BE2C (cell line): ENCODE data around the gene PHOX2A.
A peak's percentile ranks its signal among the peaks of the same experiment; 100 is the strongest.

Experiments used
- DNase-seq: peaks from one replicate; pipeline ENCODE4 v3.0.0-alpha.2; 2020
- H3K27me3 ChIP-seq: fragments of 250-450 bp; sonication (Bioruptor Pico); 2 replicates; pipeline ENCODE4 v1.5.1; 2020; ENCODE audit warnings: mild to moderate bottlenecking
- H3K36me3 ChIP-seq: fragments of 250-450 bp; sonication (Bioruptor Pico); 2 replicates; pipeline ENCODE4 v1.5.1; 2020; ENCODE audit warnings: mild to moderate bottlenecking
- H3K4me1 ChIP-seq: fragments of 250-450 bp; sonication (Bioruptor Pico); 2 replicates; pipeline ENCODE4 v1.5.1; 2020
- H3K4me3 ChIP-seq: 2 replicates; pipeline ENCODE4 v1.5.1; 2011; ENCODE audit warnings: low read depth, low read length
- H3K9me3 ChIP-seq: fragments of 250-450 bp; sonication (Bioruptor Pico); 2 replicates; pipeline ENCODE4 v1.5.1; 2020
- TF ChIP-seq, protein P1 (sequence below): IDR thresholded peaks from 2 replicates; pipeline ENCODE4 v1.5.1; 2012; ENCODE audit warnings: mild to moderate bottlenecking, low read depth, low read length

The PHOX2A gene

DNA sequence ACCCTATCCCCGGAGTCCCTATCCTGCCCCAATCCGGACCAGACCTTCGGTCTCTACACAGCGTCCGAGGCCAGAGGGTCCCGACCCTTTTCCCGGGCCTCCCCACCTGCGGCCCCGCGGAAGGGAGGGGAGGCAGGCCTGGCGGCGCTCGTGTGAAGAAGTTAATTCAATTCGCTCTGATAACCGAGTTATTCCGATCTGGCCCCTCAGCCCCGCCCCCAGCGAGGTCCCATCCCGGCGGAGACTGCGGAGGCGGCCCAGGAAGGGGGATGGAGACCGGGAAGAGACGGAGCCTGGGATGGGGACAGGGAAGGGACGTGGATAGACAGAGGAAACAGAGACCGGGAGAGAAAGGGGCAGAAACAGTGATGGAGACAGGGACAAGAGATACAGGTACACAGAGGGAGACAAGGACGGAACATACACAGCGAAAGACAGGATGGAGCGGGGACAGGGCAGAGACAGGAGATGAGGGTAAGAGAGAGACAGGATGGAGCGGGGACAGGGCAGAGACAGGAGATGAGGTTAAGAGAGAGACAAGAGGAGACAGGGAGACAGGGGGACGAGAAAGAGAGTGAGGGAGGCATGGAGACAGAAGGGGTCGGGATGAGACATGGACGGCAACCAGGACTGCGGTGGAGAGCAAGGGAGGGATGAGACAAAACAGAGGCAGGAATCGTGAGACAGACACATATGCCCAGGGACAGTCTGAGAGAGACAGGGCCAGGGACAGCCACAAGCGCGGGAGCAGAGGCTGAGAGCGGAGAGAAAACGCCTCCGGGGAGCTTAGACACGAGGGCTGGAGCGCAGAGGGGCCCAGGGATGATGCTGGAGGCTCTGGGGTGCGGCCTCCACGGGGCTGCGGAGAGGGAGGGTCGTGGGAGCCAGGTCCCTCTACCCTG, 636 bp upstream of the PHOX2A start:
- TF ChIP-seq, protein P1, sequence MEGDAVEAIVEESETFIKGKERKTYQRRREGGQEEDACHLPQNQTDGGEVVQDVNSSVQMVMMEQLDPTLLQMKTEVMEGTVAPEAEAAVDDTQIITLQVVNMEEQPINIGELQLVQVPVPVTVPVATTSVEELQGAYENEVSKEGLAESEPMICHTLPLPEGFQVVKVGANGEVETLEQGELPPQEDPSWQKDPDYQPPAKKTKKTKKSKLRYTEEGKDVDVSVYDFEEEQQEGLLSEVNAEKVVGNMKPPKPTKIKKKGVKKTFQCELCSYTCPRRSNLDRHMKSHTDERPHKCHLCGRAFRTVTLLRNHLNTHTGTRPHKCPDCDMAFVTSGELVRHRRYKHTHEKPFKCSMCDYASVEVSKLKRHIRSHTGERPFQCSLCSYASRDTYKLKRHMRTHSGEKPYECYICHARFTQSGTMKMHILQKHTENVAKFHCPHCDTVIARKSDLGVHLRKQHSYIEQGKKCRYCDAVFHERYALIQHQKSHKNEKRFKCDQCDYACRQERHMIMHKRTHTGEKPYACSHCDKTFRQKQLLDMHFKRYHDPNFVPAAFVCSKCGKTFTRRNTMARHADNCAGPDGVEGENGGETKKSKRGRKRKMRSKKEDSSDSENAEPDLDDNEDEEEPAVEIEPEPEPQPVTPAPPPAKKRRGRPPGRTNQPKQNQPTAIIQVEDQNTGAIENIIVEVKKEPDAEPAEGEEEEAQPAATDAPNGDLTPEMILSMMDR, result no peak
- Histone ChIP-seq H3K36me3 (peaks cover 40% of the 10 kb centered on the region), H3K27me3 (no peaks in the 10 kb centered on the region), H3K4me3 (peak overlapping the region; percentile 100), H3K4me1 (peaks cover 4% of the 10 kb centered on the region), H3K9me3 (no peaks in the 10 kb centered on the region)
- DNase-seq, result peak; percentile 97

DNA sequence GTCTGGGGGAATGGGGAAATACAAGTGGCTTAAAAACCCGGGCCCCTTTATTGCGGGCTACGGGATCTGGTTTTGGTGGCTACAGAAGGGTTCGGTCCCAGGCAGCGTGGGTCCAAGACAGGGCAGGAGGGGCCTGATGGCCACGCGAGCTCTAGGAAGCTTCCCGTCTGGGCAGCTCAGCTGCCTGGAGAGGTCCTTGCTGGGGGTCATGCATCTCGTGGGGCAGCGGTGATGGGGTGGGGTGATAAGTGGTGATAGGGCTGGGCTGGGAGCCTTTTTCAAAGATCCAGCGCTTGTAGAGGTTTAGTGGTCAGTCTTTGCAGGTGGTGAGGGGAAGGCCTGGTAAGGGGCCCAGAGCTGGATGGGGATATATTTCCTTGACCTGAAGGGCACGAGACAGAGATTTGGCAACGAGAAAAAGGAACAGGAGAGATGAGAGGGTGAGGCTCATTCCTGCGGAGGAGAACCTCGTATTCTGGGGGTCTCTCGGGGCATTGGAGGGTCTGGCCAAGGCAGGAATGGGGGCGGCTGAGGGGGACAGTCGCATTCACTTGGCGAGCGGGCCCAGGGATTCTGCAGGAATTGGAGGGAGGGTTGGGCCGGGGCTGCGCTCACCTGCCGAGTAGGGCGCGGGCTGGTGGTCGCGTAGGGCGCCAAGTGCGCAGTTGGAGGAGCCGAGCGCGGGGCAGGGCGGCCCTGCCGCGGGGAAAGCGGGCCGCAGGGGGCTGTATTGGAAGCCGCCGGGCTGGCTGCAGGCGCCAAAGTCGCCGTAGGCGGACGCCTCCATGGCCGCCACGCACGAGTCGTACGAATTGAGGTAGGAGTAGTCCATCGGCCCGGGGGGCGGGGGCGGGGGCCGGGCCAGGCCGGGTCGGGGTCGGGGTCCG, 560 bp downstream of the PHOX2A start:
- peak; percentile 27 for DNase-seq
- Histone ChIP-seq H3K36me3 (peaks cover 52% of the 10 kb centered on the region), H3K9me3 (no peaks in the 10 kb centered on the region), H3K27me3 (no peaks in the 10 kb centered on the region), H3K4me3 (peak overlapping the region; percentile 100), H3K4me1 (peaks cover 6% of the 10 kb centered on the region)
- TF ChIP-seq, protein P1, result no peak

DNA sequence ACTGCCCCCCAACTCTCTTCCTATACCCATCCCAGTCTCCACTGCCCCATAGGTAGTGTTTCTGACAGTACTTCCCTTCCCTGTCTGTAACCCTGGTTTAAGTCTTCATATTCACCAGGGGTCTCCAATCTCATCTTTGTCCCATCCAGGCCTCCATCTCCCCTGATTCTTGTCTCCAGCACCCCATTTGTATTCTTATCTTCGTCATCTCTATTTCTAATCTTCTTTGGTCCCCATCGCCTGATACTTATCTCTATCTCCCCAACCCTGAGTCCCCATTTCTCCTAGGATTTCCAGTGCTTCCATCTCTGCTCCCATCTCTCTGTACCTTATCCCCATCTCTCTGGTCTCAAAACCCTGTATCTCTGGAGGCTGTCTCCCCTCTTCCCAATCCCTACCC, 1.8 kb downstream of the PHOX2A start:
- Histone ChIP-seq H3K9me3 (no peaks in the 10 kb centered on the region), H3K27me3 (no peaks in the 10 kb centered on the region), H3K4me1 (peaks cover 15% of the 10 kb centered on the region)

DNA sequence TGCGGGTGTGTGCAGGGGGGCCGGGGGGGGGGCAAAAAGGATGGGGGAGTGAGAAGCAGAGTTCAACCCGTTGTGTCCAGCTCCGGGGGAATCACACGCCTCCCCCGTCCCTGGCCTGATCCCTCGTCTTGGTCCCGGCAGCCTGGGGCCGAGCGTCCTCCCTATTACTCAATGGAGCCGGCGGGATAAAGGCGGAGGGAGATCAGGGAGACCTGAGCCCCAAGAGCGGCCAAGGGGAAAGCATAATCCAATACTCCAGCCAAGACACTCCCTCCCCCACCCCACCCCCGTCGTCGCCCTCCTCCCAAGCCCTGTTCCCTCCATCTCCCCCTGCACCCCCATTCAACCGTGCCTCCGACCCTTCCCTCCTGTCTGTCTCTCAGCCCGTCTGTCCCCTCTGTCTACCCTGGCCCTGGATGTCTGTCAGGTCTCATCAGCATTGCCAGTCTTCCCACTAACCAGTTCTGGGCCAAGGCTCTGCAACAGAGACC, 2.6 kb downstream of the PHOX2A start:
- TF ChIP-seq, protein P1, result no peak
- H3K27me3 ChIP-seq, result no peaks in the 10 kb centered on the region
- peak overlapping the region; percentile 100 for H3K4me3 ChIP-seq
- H3K36me3 ChIP-seq, result peaks cover 70% of the 10 kb centered on the region
- H3K9me3 ChIP-seq, result no peaks in the 10 kb centered on the region
- peak; percentile 79 for DNase-seq
- H3K4me1 ChIP-seq, result peaks cover 22% of the 10 kb centered on the region

More for the DNA sequence above, 1.8 kb downstream of the PHOX2A start:
- TF ChIP-seq, protein P1, result no peak
- Histone ChIP-seq H3K4me3 (peak overlapping the region; percentile 100), H3K36me3 (peaks cover 62% of the 10 kb centered on the region)
- peak; percentile 13 for DNase-seq

DNA sequence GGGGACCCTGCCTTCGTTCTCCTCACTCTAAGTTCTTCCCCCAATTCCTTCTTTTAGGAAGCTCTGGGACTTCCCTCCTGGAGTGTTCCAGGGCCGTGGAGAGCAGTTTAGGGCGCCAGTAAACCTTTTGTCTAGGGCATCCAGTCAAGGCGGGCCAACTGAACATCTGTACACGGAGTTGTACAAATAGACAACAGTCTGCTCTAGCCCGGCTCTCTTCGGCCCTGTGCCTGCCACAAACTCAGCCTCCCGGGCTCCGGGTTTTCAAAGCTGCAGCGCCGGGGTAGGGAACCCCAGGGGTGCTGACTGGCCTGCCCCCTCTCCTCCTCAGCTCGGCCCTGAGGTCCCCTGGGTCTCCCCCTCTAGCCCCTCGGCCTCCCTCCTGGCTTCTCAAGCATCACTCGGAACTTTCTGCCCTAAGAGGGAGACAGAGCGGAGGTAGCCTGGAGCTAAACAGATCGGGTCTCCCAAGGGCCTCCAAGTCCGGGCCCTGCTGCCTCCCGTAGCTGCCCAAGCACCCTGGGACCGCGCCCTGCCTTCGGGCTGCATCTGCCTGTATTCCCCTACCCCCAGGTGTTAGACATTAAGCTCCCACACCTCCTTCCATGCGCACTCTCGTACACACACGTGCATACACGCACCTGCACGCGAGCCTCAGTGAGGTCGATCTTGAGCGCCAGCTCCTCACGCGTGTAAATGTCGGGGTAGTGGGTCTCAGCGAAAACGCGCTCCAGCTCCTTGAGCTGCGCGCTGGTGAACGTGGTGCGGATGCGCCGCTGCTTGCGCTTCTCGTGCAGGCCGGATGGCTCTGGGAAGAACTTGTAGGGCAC, 3.3 kb downstream of the PHOX2A start:
- peak; percentile 62 for DNase-seq
- Histone ChIP-seq H3K36me3 (peaks cover 77% of the 10 kb centered on the region), H3K27me3 (no peaks in the 10 kb centered on the region), H3K4me1 (peaks cover 22% of the 10 kb centered on the region), H3K4me3 (peak overlapping the region; percentile 100), H3K9me3 (no peaks in the 10 kb centered on the region)
- TF ChIP-seq, protein P1, result no peak
